Natural killer cell (primary cell): ENCODE data around the gene SNCB. TPM values are rescaled to one million over a fixed set of nuclear protein-coding genes. Genes with fewer than 3 reads are reported as not detected.

Experiments
- ATAC-seq, 3 donors: fragments of 150-1000 bp in 2 of 3; fragments of 200-7000 bp in 1 of 3; cut with Tn5 transposase; 1 replicate in 1 of 3; 2 replicates in 2 of 3; pipeline ENCODE4 v1.10.0; 2021; ENCODE audit warnings: mild to moderate bottlenecking in 2 of 3, moderate library complexity in 2 of 3
- DNase-seq, 2 donors: peaks; one replicate each; pipeline versions ENCODE4 v3.0.0 to v3.0.0-alpha.2; 2013 to 2021; ENCODE audit warnings: mixed read lengths in 1 of 2
- H3K27ac ChIP-seq: one replicate; pipeline ENCODE4 v1.5.1; 2013; ENCODE audit warnings: mild to moderate bottlenecking, low read length
- H3K27me3 ChIP-seq: one replicate; pipeline ENCODE4 v1.6.1; 2013; ENCODE audit warnings: low read length; ENCODE audit not compliant: control insufficient read depth, insufficient read depth
- H3K36me3 ChIP-seq: one replicate; pipeline ENCODE4 v1.6.1; 2013; ENCODE audit warnings: low read length; ENCODE audit not compliant: control insufficient read depth, insufficient read depth
- H3K4me1 ChIP-seq: one replicate; pipeline ENCODE4 v1.6.1; 2013; ENCODE audit warnings: low read length; ENCODE audit not compliant: control insufficient read depth, insufficient read depth
- H3K4me3 ChIP-seq: one replicate; pipeline ENCODE4 v1.5.1; 2013; ENCODE audit warnings: low read length
- H3K9me3 ChIP-seq: one replicate; pipeline ENCODE4 v1.6.1; 2013; ENCODE audit warnings: low read length; ENCODE audit not compliant: control insufficient read depth, insufficient read depth
- H3K27ac Mint-ChIP-seq, 2 donors: one replicate each; pipeline ENCODE4 v1.8.0; 2022; ENCODE audit warnings: mild to moderate bottlenecking in 2 of 2, mixed read lengths in 2 of 2, moderate library complexity in 1 of 2
- H3K27me3 Mint-ChIP-seq, 2 donors: one replicate each; pipeline ENCODE4 v1.8.0; 2022; ENCODE audit warnings: low read depth in 2 of 2, mixed read lengths in 2 of 2
- H3K36me3 Mint-ChIP-seq: one replicate; pipeline ENCODE4 v1.8.0; 2022; ENCODE audit warnings: mixed read lengths
- H3K4me1 Mint-ChIP-seq, 2 donors: one replicate each; pipeline ENCODE4 v1.8.0; 2022; ENCODE audit warnings: mixed read lengths in 2 of 2
- H3K4me3 Mint-ChIP-seq: one replicate; pipeline ENCODE4 v1.8.0; 2022; ENCODE audit warnings: mild to moderate bottlenecking, moderate library complexity, mixed read lengths
- H3K9me3 Mint-ChIP-seq, 2 donors: one replicate each; pipeline ENCODE4 v1.8.0; 2022; ENCODE audit warnings: mixed read lengths in 2 of 2
- CTCF ChIP-seq: fragments of 200-600 bp; IDR thresholded peaks from one replicate; pipeline ENCODE4 v1.8.0; 2022; ENCODE audit warnings: antibody characterized with exemption
- WGBS: methylation state at CpG from one replicate; pipeline ENCODE4 v1.1.7; 2013; ENCODE audit warnings: missing lambda C conversion rate; ENCODE audit not compliant: insufficient coverage; 5-methylcytosine and 5-hydroxymethylcytosine counted together
- intact Hi-C: fragments of 100-400 bp; cut with micrococcal nuclease; formaldehyde crosslinking; loops from one replicate; pipeline ENCODE4 v1.14.2; 2022
- total RNA-seq, 4 donors: library from RNA; stranded (reverse); fragments of 120-200 nt in 1 of 4; gene quantifications; one replicate each; pipeline versions ENCODE4 v1.2.3 to v1.2.4, GENCODE V29; 2013 to 2022

Gene SNCB
- total RNA-seq, 3 donors from 2014 or later (not counting 1 experiment from before 2014, with no cell fraction given): not detected

- ATAC-seq (no peak), DNase-seq (no peak)
- intact Hi-C loops: loop anchor here (5.0 kb wide), 1 partner anchor 155 kb away; no protein-coding TSS in a partner anchor
- H3K9me3 ChIP-seq: no peaks in the 10 kb centered on the region
- peaks cover 30% of the 10 kb centered on the region for H3K4me1 ChIP-seq
- WGBS: 89% methylated on average over 21 of the region's 21 CpGs
- no peak overlapping the region for H3K27ac Mint-ChIP-seq
- H3K27ac ChIP-seq: no peak overlapping the region
- peaks cover 18 to 33% of the 10 kb centered on the region in 2 donors for H3K4me1 Mint-ChIP-seq
- no peaks in the 10 kb centered on the region for H3K27me3 ChIP-seq
- H3K36me3 Mint-ChIP-seq: no peaks in the 10 kb centered on the region
- H3K9me3 Mint-ChIP-seq: no peaks in the 10 kb centered on the region
- no peaks in the 10 kb centered on the region for H3K36me3 ChIP-seq
- H3K4me3 Mint-ChIP-seq: no peak overlapping the region
- H3K4me3 ChIP-seq: no peak overlapping the region
- peaks cover 18 to 26% of the 10 kb centered on the region in 2 donors for H3K27me3 Mint-ChIP-seq
- no peak for TF ChIP-seq CTCF
Observed at GRCh38 chr5:176662371-176663333, 32.3 kb upstream of the SNCB start.

GRCh38 chr5:176661676-176662075, 31.3 kb upstream of the SNCB start:
- ATAC-seq: no peak
- H3K27me3 ChIP-seq: no peaks in the 10 kb centered on the region
- WGBS: 85% methylated on average over 10 of the region's 10 CpGs
- no peak overlapping the region for H3K4me3 ChIP-seq
- H3K9me3 ChIP-seq: no peaks in the 10 kb centered on the region
- H3K4me1 ChIP-seq: peaks cover 32% of the 10 kb centered on the region
- Mint-ChIP-seq H3K4me3 (no peak overlapping the region), H3K27me3 (peaks cover 12 to 22% of the 10 kb centered on the region in 2 donors), H3K9me3 (no peaks in the 10 kb centered on the region), H3K4me1 (peaks cover 19 to 34% of the 10 kb centered on the region in 2 donors), H3K27ac (no peak overlapping the region), H3K36me3 (no peaks in the 10 kb centered on the region)
- H3K36me3 ChIP-seq: peaks cover 2% of the 10 kb centered on the region
- H3K27ac ChIP-seq: no peak overlapping the region
- no peak for DNase-seq
- intact Hi-C loops: loop anchor here (5.0 kb wide), 1 partner anchor 156 kb away; no protein-coding TSS in a partner anchor
- no peak for TF ChIP-seq CTCF

GRCh38 chr5:176660860-176661641, 30.7 kb upstream of the SNCB start:
- Mint-ChIP-seq H3K27ac (peak overlapping the region in 1 of 2 donors; percentile 27), H3K4me3 (peak overlapping the region; percentile 40), H3K4me1 (peaks cover 19 to 34% of the 10 kb centered on the region in 2 donors), H3K27me3 (peaks cover 12 to 18% of the 10 kb centered on the region in 2 donors), H3K36me3 (no peaks in the 10 kb centered on the region), H3K9me3 (no peaks in the 10 kb centered on the region)
- TF ChIP-seq CTCF: peak; percentile 92
- Histone ChIP-seq H3K9me3 (no peaks in the 10 kb centered on the region), H3K27ac (no peak overlapping the region), H3K36me3 (peaks cover 8% of the 10 kb centered on the region), H3K27me3 (no peaks in the 10 kb centered on the region), H3K4me3 (no peak overlapping the region), H3K4me1 (peaks cover 32% of the 10 kb centered on the region)
- peak; percentile 71 to 78 (median 77) for ATAC-seq
- peak; percentile 80 to 92 for DNase-seq
- intact Hi-C loops: loop anchor here (1.0 to 5.0 kb wide), 2 partner anchors 83 to 156 kb away; no protein-coding TSS in a partner anchor
- 59% methylated on average over 33 of the region's 33 CpGs for WGBS
